Hematopoietic multipotent progenitor cell treated with erythropoietin and hydrocortisone succinate and interleukin-3 and kit ligand, for 6 days (in vitro differentiated cells): ENCODE results near the gene COL6A2.
"Not testable (repeated sequence)": the region's sequence is repeated elsewhere in the genome, so short reads cannot be mapped to it uniquely, and the experiment has no call there.

ENCODE experiments used
- DNase-seq: peaks from one replicate; pipeline ENCODE4 v3.0.0-alpha.2; 2015

The COL6A2 gene

DNA sequence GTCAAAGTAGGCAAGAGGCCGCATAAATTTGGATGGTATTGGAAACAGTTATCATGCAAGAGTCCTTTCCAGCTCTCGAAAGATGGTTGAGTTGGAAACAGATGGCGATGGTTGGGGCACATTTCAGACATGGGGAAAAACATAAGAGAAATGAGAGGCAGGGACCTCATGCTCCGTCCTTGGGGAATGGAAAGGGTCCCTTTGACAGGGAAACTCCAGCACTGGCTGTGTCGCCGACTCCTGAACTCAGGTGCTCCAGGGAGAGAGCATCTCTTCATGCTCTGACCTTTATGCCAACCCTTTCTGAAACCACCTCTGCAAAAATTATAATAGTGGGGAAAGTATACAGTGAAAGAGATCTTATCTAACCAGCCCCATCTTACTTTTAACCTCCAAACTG lies 36.8 kb upstream of the COL6A2 start:
- DNase-seq = no peak

DNA sequence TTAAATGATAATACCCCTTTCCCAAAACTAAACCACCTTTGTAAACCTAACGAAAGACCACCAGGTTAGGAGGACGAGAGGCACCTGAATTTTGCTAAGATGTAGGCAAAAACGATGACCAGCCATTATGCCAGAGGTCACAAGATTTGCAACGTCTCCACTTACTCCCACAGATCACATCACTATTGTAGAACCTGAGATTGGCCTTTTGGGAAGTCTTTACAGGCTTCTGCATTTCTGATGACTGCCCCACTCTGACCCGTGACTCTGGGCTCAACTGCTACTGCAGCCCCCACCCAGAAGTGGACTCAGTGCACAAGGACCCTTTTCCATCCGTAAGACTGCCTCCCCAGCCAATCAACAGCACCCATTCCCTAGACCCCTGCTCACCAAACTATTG lies 36.4 kb upstream of the COL6A2 start:
- no peak for DNase-seq

- no peak for DNase-seq
Observed at GRCh38 chr21:46061950-46062349, 36.0 kb upstream of the COL6A2 start.

DNA sequence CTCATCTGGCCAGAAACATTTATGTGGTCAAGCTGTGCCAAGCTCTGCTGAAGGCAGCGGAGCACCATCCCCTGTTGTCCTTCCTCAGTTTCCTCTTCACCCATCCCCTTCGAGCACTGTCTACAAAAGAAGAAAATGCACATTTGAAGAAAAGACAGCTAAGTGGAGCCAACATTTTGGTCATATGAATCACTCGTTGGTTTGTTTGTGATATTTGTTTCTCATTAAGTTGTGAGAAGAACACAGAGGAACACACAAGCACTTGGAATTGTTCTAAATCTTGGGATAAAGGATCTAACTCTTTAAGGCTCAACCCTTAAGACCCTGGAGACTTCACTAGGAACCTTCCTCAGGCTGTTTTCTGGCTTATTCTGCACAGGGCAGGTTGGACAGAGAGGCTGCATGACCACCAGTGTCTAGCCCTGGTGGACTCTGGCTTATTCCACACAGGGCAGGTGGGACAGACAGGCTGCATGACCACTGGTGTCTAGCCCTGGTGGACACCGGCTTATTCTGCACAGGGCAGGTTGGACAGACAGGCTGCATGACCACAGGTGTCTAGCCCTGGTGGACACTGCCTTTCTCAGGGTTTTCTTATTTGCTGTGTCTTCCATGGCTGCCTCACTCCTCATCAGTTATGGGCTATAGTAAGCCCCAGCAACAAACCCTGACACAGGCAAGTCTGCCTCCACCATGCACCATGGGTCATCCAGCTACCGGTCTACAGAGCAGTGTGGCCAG lies 35.3 kb upstream of the COL6A2 start:
- DNase-seq = no peak

DNA sequence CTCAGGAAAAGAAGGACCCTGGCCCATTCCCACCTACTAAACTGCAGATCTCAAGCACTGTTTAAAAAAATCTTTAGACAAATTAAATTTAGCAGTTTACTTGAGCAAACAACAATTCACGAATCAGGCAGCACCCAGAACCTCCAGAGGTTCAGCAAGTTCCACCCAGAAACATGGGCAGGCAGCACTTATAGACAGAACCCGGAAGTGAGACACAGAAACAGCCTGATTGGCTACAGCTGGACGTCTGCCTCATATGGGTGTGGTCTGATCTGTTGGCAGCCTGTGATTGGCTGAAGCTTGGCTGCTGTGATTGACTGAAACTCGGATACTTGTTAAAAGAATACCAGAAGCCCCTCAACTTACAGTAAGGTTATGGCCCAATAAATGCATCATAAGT lies 34.7 kb upstream of the COL6A2 start:
- peak; percentile 15 for DNase-seq

DNA sequence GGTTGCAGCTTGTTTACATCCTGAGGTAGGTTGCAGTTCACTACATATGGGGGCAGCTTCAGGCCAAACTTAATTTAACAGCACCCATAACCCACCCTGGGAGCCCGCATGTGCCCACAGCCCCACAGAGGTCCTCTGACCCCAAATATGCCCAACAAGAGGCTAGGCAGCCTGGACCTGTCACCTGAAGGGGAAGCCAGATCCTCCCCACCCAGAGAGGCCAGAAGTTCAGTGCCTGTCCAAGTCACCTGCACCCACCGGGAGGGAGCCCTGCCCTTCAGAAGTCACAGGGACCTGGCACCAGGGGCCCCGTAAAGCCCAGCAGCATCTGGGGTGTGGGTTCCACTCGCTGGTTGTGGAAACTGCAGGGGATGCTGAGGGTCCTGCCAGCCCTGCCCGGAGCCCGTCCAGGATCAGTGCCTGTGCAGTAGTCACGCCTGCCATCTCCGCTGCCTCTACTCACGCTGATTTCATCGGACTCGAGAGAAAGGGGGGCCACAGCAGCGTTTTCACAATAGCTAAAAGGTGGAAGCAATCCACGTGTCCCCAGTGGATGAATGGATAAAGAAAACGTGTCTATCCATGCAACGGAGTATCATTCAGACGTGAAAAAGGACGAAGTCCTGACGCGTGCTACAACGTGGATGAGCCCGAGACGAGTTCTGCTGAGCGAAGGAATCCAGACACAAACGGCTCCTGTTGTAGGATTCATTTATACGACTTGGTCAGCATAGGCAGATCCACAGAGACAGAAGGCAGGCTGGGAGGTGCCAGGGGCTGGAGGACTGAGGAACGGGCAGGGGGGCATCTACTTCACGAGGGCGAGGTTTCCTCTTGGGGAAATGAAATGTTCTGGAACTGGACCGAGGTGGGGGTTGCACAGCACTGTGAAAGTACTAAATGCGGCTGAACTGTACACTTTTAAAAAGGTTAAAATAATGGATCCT lies 33.9 kb upstream of the COL6A2 start:
- no peak for DNase-seq

GRCh38 chr21:46064870-46065214 lies 33.1 kb upstream of the COL6A2 start:
- no peak for DNase-seq

DNA sequence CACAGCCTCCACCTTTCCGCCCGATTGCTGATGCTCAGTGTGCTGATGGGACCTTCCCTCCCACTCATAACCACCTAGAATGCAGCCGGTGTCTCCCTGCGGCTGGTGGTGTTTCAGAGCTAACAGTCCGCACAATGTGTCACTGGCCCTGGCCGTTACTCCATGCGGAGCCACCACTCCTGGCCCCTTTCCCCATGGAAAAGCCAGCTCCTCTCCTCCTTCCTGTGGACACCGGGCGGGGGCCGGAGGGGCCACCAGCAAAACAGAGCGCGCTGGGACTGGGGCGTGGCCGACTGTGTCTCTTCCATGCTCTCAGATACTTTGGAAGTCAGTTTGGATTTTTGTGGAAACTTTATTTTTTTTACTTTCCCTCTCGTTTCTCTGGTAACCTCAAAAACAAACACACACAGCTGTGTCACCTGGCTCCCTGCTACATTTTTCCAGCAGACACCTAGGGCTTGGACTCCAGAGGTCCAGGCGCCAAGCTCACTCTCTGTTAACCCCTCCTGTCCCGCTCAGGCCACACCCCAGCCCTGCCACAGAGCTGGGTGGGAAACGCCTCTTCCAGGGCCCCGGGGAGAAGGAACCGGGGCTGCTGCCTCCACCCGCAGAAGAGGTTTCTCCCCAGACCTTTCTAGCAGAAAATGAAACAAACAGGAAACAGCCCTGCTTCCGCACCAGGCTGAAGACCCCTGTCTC lies 32.5 kb upstream of the COL6A2 start:
- DNase-seq = peak; percentile 54

DNA sequence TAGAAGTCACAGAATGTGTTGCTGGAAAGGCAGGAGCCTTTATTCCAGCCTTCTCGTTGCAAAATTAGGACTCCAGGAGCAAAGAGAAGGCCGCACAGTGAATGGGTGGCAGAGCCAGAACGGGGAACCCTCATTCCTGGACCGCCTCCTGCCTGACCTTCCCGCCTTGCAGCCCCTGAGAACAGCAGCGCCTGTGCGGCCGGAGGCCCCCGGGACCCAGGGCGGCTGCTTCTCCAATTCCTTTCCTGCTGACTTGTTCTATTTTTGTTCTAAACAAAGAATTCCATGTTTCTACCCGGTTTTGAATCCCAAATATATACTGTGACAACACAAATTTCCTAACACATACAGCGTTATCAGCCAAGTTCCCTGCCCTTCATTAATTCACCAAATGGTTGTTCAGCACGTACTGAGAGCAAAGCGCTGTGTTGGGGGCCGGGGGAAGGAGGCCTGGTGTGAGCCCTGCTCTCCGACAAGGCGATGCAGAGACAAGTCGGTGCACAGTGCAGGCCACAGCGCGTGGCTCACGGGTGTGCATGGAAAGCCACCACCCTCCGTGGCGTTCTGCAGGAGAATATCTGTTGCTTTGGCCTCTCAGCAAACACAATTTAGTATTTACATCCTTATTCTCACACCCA lies 31.9 kb upstream of the COL6A2 start:
- DNase-seq = no peak

- peak; percentile 81 for DNase-seq
Observed at GRCh38 chr21:46066591-46067331, 31.2 kb upstream of the COL6A2 start.

GRCh38 chr21:46067505-46068201 lies 30.3 kb upstream of the COL6A2 start:
- DNase-seq = no peak

GRCh38 chr21:46068516-46069079 lies 29.3 kb upstream of the COL6A2 start:
- DNase-seq = no peak

DNA sequence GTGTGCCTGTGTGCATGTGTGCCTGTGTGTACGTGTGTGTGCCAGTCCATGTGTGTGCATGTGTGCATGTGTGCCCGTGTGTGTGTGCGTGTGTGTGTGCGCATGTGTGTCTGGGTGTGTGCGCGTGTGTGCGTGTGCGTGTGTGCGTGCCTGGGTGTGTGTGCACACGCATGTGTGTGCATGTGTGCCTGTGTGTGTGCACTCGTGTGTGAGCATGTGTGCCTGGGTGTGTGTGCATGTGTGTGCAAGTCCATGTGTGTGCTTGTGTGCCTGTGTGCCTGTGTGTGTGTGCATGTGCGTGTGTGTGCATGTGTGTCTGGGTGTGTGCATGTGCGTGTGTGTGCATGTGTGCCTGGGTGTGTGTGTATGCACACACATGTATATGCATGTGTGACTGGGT lies 28.7 kb upstream of the COL6A2 start:
- DNase-seq = no peak

GRCh38 chr21:46069719-46070279 lies 28.1 kb upstream of the COL6A2 start:
- DNase-seq = no peak

DNA sequence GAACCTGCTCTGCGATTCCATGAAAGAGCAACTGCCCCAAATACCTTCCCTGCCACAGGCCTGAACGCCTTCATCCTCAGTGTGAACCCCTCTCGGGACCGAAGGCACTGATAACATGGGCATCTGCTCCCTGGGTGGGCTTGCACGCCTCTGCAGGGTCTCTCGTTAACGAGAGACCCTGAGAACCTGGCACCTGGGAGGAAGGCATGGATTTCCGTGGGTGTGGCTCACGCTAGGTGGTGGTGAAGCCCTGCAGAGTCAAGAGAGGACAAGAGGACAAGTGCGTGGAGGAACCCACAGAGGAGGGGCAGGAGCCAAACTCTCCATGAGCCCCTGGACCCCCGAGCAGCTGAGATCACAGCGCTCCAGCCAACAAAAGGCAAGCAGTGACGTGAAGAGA lies 26.8 kb upstream of the COL6A2 start:
- DNase-seq = no peak

- not testable (repeated sequence) for DNase-seq
Observed at GRCh38 chr21:46076724-46077123, 21.2 kb upstream of the COL6A2 start.

DNA sequence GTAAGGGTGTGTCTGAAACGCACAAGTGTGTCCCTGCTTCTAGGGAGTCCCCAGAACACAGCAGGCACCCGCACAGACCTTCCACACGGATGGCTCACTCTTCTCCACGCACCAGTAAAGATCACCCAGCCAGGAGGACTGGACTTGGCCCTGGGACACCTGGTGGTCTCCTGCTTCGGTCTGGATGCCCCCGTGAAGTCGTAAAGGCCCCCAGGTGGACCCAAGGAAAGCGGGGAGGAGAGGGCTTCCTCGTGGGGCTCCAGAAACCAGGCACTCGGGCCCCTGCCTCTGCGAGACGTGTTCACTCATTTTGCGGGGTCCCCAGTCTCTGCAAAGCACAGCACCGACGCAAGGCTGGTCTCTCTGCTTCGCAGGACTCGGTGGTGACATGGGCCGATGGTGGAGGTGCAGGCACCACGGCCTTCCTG lies 20.2 kb upstream of the COL6A2 start:
- DNase-seq = no peak

DNA sequence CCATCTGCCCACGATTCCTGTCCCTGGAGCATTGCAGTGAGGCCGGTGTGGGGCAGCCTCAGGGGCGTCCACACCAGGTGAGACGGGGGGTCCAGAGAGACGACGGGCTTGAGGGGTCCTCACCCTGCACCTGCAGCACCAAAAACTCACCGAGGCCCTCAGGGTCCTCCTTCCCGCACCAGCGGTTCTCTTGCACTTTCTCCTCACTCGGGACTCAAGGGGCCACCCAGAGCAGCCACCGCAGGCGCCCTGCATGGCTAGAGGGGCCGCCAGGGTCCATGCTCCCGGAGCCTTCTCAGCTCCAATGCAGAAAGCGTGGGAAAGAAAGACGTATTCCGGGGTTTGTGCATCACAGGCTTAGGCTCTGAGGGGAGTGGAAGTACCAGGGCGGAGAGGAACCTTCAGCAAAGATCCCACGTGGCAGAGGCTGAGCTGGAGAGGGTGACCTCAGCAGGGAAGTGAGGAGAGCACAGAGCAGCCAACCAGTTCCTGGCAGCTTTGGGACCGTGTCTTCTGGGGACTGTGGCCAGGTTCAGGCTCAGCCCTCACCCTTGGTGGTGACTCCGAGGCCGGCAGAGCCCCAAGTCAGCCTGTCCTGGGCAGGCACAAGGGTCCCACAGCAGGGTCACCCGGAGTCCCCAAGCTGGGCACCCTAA lies 19.5 kb upstream of the COL6A2 start:
- DNase-seq = no peak

DNA sequence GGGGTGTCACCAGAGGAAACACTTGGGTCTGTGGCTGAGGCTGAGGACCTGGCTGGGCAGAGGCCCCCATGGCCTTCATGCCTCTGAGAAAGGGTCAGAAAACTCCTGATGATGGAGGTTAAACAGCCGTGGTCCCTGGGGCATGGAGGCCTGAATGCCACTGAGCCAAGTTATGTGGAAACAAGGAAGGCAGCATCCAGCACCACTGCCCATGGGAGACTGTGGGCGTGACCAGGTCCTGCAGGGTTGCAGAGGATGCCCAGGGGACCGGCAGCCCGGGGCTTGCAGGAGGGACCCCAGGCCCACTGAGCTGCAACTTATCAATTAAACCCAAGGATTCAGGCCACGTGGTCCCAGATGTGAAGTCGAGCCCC lies 18.9 kb upstream of the COL6A2 start:
- DNase-seq = no peak

- no peak for DNase-seq
Observed at GRCh38 chr21:46079352-46080170, 18.4 kb upstream of the COL6A2 start.
